Hindlimb muscle (tissue), 1 donor: Measurements from ENCODE around the gene ASPA. TPM values are rescaled to one million over a fixed set of nuclear protein-coding genes. Genes with fewer than 3 reads are reported as not detected.
"Not testable (repeated sequence)": the region's sequence is repeated elsewhere in the genome, so short reads cannot be mapped to it uniquely, and the experiment has no call there.

ENCODE experiments used
- DNase-seq: peaks from one replicate; pipeline ENCODE4 v3.0.0-alpha.2; 2013
- polyA plus RNA-seq: library from polyadenylated mRNA; unstranded; fragments of 120-200 nt; gene quantifications from one replicate; pipeline ENCODE4 v1.2.1, GENCODE V29; 2013; ENCODE audit not compliant: insufficient read length

The ASPA gene
- 4.0 TPM for polyA plus RNA-seq

- DNase-seq, result no peak
Observed at GRCh38 chr17:3475812-3476610, at the start of gene ASPA. ASPA (plus strand) TSS chr17:3475997; CDS start chr17:3476160, 163 bp downstream.

- DNase-seq, result not testable (repeated sequence)
Observed at GRCh38 chr17:3433215-3433614, 42.6 kb upstream of the ASPA start.

DNA sequence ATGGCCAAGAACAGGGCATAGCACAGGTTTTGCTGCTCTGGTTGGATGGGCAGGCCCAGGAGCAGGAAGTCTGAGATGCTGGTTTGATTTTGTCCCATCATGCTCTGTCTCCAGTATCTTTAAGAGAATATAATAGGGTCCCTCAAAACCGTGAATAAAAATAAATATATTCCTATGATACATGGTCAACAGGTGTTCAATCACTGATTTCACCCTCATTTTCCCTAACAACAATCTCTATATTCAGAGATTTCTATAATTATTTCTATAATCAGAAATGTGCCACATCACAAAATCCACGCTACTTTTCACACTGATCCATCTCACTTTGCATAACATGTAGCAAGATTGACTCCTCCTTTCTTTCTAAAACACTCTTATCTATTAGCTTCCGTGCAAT is 42.1 kb upstream of the ASPA start, which contains the start of gene OR1E2:
Gene OR1E2, minus strand, starts transcription at position 101 of the 400 bp plus-strand sequence. Its CDS starts 0 bp downstream, at position 101.
- no peak for DNase-seq

DNA sequence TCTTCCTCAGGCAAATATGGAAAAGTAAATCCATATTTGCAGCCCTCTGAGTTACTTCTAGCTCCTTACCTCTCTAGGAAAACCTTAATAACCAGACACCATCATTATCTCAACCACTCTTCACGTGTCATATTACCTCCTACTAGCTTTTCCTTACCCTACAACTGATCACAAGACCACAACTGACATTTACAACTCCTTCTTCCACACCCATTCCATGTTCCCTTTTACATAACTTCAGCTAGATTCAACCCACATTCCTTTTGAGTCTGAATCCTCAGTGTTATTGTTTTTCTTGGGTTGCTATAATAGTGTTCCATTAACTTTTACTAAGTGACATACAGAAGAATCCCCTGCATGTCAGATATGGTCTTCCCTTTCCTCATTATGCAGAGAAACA is 37.4 kb upstream of the ASPA start:
- no peak for DNase-seq

DNA sequence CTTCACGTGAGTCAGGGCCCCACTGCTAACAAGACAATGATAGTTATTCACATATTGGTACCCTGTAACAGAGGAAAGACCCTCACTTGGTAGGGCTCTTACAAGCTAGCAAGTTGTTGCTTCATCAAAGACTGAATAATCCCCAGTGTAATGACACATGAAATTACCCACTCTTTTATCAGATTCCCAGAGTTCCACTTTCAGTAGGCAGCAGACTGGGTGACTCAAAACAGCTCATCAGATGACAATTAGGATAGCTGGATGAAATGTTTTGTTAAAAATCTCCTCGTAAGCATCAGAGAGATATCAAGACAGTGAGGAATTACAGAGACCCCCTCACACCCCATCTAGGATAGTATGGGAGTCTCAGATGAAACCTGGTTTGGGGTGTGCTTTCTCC is 35.3 kb upstream of the ASPA start:
- DNase-seq, result no peak

DNA sequence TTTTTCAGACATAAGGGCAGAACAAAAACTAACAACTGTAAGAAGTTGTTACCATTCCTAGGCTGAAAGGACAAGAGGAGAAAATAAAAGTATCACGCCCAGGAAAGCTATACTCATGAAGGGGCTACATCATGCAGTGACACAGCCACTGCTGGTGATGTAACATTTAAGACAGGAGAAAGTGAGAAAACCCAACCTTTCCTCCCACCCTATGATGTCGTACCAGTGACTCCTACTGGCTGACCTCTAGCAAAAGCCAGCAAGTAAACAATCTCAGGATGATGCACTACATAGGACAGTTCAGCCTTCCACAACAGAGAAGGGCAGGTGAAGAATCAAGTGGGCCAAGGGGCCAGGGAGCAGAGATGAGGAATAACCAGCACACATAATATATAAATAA is 28.2 kb upstream of the ASPA start:
- DNase-seq, result no peak

DNA sequence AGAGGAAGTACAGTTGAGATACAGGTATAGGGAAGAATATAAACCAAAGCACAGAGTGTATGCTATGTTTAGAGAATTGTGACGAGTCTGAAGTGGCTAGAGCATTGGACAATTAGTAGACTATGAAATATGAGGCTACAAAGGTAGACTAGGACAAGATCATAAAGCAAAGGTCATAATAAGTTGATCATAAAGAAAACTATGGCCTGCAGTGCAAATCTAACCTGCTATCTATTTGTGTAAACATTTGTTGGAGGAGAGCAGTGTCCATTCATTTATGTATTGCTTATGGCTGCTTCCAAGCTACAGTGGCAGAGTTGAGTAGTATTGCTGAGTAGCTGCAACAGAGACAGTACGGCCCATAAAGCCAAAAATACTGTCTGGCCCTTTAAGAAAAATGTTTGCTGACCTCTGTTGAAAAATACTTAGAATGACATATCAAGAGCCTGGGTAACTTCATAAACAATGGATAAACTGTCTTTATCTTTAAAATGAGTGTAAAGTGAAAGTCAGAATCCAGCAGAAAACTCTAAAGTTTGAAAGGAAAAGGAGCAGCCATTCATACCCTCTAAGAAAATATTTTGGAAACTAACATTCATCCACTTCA is 27.6 kb upstream of the ASPA start:
- no peak for DNase-seq

- not testable (repeated sequence) for DNase-seq
Observed at GRCh38 chr17:3466355-3466754, 9.4 kb upstream of the ASPA start.

- DNase-seq, result no peak
Observed at GRCh38 chr17:3469529-3469928, 6.3 kb upstream of the ASPA start.

GRCh38 chr17:3471599-3471998 is 4.2 kb upstream of the ASPA start, which contains the start of gene SPATA22:
SPATA22 (minus strand) TSS chr17:3471819; CDS start chr17:3469325, 2,494 bp downstream.
- no peak for DNase-seq

DNA sequence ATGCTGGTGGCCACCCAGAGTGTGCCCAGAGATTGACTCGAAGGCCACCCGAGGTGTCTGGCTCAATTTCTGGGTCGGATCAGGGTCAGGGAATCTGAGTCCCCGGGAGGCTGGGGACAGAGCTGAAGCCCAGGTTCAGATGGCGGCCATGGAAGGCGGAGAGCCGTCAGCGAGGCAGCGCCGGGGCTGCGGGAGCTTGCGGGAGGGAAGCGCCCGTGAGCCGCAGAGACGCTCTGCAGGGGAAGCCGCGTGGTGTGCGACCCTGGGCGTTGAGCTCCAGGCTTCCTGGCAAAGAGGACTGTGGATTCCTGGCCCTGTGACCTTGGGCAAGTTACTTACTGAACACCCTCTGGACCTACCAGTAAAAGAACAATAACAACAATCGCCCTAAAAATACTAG is 3.7 kb upstream of the ASPA start:
- no peak for DNase-seq

GRCh38 chr17:3474212-3474611 is 1.6 kb upstream of the ASPA start:
- no peak for DNase-seq

GRCh38 chr17:3475251-3475685 is 529 bp upstream of the ASPA start:
- no peak for DNase-seq

DNA sequence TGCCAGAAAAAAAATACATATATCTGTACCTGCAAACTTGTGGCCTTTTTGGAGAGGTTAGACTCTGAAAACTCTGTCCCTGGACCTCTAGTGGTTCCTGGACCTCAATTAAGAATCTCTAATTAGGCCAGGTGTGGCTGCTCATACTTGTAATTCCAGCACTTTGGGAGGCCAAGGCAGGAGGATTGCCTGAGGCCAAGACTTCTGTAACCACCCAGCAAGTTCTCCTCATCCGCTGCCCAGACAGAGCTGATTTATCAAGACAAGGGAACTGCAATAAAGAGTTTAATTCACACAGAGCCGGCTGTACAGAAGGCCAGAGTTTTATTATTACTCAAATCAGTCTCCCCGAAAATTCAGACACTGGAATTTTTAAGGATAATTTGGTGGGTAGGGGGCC is 4.2 kb downstream of the ASPA start:
- no peak for DNase-seq

- DNase-seq, result no peak
Observed at GRCh38 chr17:3482852-3483251, 7.1 kb downstream of the ASPA start.

DNA sequence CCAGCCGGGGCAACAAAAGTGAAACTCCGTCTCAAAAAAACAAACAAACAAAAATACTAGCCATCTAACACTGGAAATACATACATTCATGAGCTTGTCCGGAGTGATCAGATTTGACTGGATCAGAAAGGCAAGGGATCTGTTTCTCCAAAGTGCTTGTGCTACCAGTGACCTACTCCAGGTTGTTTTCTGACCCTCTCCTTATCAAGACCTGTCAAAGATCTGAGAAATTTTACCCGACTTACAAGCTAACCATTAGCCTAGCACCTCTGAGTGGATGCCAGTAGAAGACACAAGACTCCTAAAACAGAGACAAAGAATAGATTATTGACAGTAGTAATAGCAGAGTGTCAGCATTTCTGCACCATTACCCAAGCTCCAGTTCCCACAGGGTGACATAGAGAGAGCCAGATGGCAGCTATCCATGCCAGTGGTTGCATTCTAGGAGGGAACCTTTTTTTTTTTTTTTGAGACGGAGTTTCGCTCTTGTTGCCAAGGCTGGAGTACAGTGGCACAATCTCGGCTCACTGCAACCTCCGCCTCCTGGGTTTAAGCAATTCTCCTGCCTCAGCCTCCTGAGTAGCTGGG is 9.8 kb downstream of the ASPA start:
- DNase-seq, result no peak

DNA sequence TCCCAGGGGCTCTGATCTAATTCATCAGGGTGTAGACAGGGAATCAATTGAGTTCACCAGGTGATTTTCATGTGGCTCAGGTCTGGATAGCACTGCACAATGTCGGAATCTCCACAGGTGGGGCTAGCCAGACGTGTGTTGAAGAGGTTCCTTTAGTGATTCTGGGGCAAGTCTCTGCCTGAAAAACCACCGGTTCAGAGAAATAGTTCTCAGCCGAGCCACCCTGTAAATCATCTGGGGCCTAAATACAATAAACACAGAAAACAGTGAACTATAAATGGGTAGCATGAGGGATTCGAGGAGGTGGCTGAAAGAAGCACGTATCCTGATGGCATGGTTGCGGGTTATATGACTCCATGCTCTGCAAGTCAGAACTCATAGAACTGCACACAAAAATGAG is 21.3 kb downstream of the ASPA start:
- DNase-seq, result no peak

DNA sequence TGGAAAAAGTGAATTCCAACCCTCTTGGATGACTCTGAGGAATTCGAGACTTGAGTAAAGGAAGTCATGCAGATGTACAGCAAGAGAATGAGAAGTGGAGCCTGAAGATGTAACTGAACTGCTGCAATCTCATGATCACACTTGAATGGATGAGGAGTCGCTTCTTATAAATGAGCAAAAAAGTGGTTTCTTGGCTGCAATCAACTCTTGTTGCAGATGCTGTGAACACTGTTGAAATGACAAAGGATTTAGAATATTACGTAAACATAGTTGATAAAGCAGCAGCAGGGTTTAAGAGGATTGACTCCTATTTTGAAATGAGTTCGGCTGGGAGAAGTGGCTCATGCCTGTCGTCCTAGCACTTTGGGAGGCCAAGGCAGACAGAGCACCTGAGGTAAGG is 25.5 kb downstream of the ASPA start:
- no peak for DNase-seq

GRCh38 chr17:3502466-3502865 is 26.7 kb downstream of the ASPA start:
- DNase-seq, result no peak

- no peak for DNase-seq
Observed at GRCh38 chr17:3503285-3503684, 27.5 kb downstream of the ASPA start.

GRCh38 chr17:3505008-3505407 is 29.2 kb downstream of the ASPA start:
- DNase-seq, result no peak

DNA sequence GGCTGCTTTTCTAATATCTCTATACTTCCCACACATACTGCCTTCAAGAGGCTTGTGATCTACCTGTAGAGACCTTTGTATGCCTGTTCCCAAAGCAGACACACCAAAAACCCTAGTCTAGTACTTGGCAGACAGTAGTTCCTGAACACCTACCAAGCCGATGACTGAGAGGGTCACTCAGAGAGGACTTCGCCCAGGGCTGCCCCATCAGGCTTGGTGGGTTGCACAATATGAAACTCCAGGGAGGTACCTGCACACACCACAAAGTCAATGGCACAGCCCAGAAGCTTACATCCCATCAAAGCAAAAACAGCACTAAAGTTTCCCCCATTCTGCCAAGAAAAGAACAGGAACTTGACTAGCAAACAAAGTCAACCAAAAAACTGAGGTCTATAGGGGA is 30.3 kb downstream of the ASPA start:
- DNase-seq, result no peak

GRCh38 chr17:3507071-3507470 is 31.3 kb downstream of the ASPA start:
- no peak for DNase-seq

GRCh38 chr17:3507869-3508268 is 32.1 kb downstream of the ASPA start:
- no peak for DNase-seq
